Adrenal gland (tissue), 12 donors: ENCODE data around the gene DRC7. TPM values are rescaled to one million over a fixed set of nuclear protein-coding genes. Genes with fewer than 3 reads are reported as not detected.

Source experiments
- DNase-seq, 7 donors: peaks; one replicate each; pipeline ENCODE4 v3.0.0-alpha.2; 2019 to 2020
- H3K27ac ChIP-seq, 5 donors: fragments of 200-600 bp; sonication (generic) in 4 of 5; 1 replicate in 3 of 5; 2 replicates in 2 of 5; pipeline versions ENCODE4 v1.5.1 to v1.8.0; 2016 to 2020; ENCODE audit warnings: mild to moderate bottlenecking in 1 of 5
- H3K27me3 ChIP-seq: fragments of 200-600 bp; 2 replicates; pipeline ENCODE4 v1.8.0; 2021
- H3K36me3 ChIP-seq, 2 donors: fragments of 200-600 bp; replicated peaks in 1 of 2; 1 replicate in 1 of 2; 2 replicates in 1 of 2; pipeline versions ENCODE4 v1.5.1 to v1.8.0; 2018 to 2022
- H3K4me1 ChIP-seq, 2 donors: fragments of 200-600 bp; replicated peaks in 1 of 2; 1 replicate in 1 of 2; 2 replicates in 1 of 2; pipeline versions ENCODE4 v1.5.1 to v1.8.0; 2018 to 2021
- H3K4me3 ChIP-seq, 4 donors: fragments of 200-600 bp; sonication (generic) in 3 of 4; one replicate each; pipeline ENCODE4 v1.5.1; 2016 to 2018
- H3K9me3 ChIP-seq, 3 donors: fragments of 200-600 bp; sonication (generic) in 1 of 3; replicated peaks in 1 of 3; 1 replicate in 2 of 3; 2 replicates in 1 of 3; pipeline versions ENCODE4 v1.5.1 to v1.8.0; 2016 to 2021
- CTCF ChIP-seq, 6 experiments: fragments of 450-650 bp in 4 of 6; fragments of 200-600 bp in 2 of 6; sonication (generic) in 1 of 6; IDR thresholded peaks; 1 replicate in 5 of 6; 2 replicates in 1 of 6; pipeline versions ENCODE4 v1.5.1 to v1.8.0; 2016 to 2021; ENCODE audit warnings: antibody characterized with exemption in 6 of 6, mild to moderate bottlenecking in 2 of 6, moderate library complexity in 1 of 6
- POLR2A ChIP-seq, 2 donors: fragments of 450-650 bp; IDR thresholded peaks; one replicate each; pipeline ENCODE4 v1.6.1; 2017; ENCODE audit warnings: antibody characterized with exemption in 2 of 2, mild to moderate bottlenecking in 2 of 2, moderate library complexity in 1 of 2
- WGBS, 4 donors: extraction: QIAGEN DNeasy Blood & Tissue Kit in 2 of 4; methylation state at CpG; one replicate each; pipeline versions ENCODE4 v1.1.5 to v1.1.7; 2013 to 2017; 5-methylcytosine and 5-hydroxymethylcytosine counted together
- intact Hi-C, 2 donors: fragments of 100-400 bp; cut with DNase I; formaldehyde crosslinking; loops; one replicate each; pipeline versions ENCODE4 v1.14.1 to v1.15.0; 2022 to 2023
- polyA plus RNA-seq, 3 donors: library from polyadenylated mRNA; stranded (reverse); fragments of 200-250 nt in 2 of 3; fragments of 350-450 nt in 1 of 3; fragmentation: Illumina TruSeq in 1 of 3; extraction: RNeasy Lipid Tissue Mini Kit (QIAGEN cat#74804) in 1 of 3; gene quantifications; one replicate each; pipeline ENCODE4 v1.2.3, GENCODE V29; 2013 to 2014
- total RNA-seq, 9 donors: library from RNA; depleted of rRNA in 4 of 9; stranded (reverse); fragments of >200 nt in 4 of 9; fragments of 120-200 nt in 1 of 9; fragmentation: NEBNext Ultra II Directional in 1 of 9; extraction: Animal tissue kit (Norgen Biotek cat#: 25700) in 1 of 9; gene quantifications; one replicate each; pipeline versions ENCODE4 v1.1.0 to v1.2.4, GENCODE V29; 2013 to 2023
- donor health status: healthy with polysubstance abuse.
- donor health status: Bipolar disorder and iron deficiency.
- donor health status: DM: yes; HTN: yes; CAD: no.
- donor health status: DM: no; HTN: no; CAD: no.
- donor health status: DM: no; HTN: no; CAD: no.
- donor health status: DM: yes; HTN: yes; CAD: no.

Gene DRC7
- total and polyA plus RNA-seq, 12 donors = 0.03 to 0.72 (median 0.33) TPM; not detected in 9

- no peak for TF ChIP-seq CTCF (IDR thresholded peaks at IDR 0.05)
- TF ChIP-seq POLR2A (IDR thresholded peaks at IDR 0.05) = no peak
- 61 to 68% (median 66%) methylated on average over 12 to 14 of the region's 14 CpGs for WGBS, 4 donors
- no peaks in the 10 kb centered on the region for H3K4me1 ChIP-seq
- no peaks in the 10 kb centered on the region for H3K27me3 ChIP-seq
- no peaks in the 10 kb centered on the region for H3K36me3 ChIP-seq
- H3K27ac ChIP-seq = no peak overlapping the region
- no peaks in the 10 kb centered on the region for H3K9me3 ChIP-seq
- intact Hi-C loops = no loop called here
- DNase-seq = no peak
- no peak overlapping the region for H3K4me3 ChIP-seq
Observed at GRCh38 chr16:57677622-57678369, 16.8 kb upstream of the DRC7 start.

DNA sequence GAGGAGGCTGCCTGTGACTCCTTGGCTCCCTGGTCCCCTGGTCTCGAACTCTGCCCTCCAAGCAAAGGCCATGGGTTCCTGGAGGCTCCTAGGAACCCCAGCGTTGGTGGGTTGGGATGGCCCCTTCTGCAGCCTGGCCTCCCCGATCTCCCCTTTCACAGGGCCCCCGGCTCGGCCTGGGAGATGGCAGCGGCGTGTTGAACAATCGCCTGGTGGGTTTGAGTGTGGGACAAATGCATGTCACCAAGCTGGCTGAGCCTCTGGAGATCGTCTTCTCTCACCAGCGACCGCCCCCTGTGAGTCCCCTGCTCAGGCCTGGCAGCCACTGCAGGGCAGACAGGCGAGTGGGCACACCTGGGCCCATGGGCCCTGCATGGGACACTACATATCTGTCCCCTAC lies 15.6 kb upstream of the DRC7 start:
- WGBS, 4 donors = 79 to 90% (median 85%) methylated on average over 6 to 12 of the region's 12 CpGs
- DNase-seq = no peak
- no peak overlapping the region for H3K27ac ChIP-seq

DNA sequence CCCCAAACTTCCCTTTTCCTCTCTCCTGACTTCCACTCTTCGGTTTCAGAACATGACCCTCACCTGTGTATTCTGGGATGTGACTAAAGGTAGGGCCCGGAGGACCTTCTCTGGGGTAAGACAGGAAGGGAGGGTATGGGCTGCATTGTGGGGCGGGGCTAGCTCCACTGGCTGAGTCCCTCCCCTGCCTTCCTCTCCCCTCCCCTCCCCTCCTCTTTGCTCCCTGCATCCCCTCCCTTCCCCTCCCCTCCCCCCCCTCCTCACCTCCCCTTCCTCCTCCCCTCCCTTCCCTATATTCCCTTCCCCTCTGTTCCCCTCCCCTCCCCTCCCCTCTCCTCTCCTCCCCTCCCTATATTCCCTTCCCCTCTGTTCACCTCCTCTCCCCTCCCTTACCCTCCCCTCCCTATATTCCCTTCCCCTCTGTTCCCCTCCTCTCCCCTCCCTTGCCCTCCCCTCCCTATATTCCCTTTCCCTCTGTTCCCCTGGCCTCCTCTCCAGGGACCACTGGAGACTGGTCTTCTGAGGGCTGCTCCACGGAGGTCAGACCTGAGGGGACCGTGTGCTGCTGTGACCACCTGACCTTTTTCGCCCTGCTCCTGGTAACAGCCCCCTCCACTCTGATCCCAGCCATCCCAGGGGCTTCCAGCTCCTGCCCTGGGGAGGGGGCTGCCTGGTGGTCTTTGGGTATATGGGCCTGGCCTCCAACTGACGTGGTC lies 14.7 kb upstream of the DRC7 start:
- no peaks in the 10 kb centered on the region for H3K4me1 ChIP-seq
- no peak overlapping the region for H3K27ac ChIP-seq

More for the DNA sequence above, 15.6 kb upstream of the DRC7 start:
- Histone ChIP-seq H3K9me3 (no peaks in the 10 kb centered on the region), H3K36me3 (no peaks in the 10 kb centered on the region), H3K4me1 (no peaks in the 10 kb centered on the region), H3K27me3 (no peaks in the 10 kb centered on the region), H3K4me3 (no peak overlapping the region)
- TF ChIP-seq POLR2A (IDR thresholded peaks at IDR 0.05) (no peak), CTCF (IDR thresholded peaks at IDR 0.05) (no peak)
- intact Hi-C loops = no loop called here

More for the DNA sequence above, 14.7 kb upstream of the DRC7 start:
- Histone ChIP-seq H3K27me3 (no peaks in the 10 kb centered on the region), H3K36me3 (no peaks in the 10 kb centered on the region), H3K4me3 (no peak overlapping the region), H3K9me3 (no peaks in the 10 kb centered on the region)
- intact Hi-C loops = no loop called here
- no peak for TF ChIP-seq CTCF (IDR thresholded peaks at IDR 0.05)
- no peak for TF ChIP-seq POLR2A (IDR thresholded peaks at IDR 0.05)
- no peak for DNase-seq
- WGBS, 4 donors = 59 to 74% (median 70%) methylated on average over 4 to 7 of the region's 7 CpGs
